ENCODE results near the gene TFAP2E. TPM values are rescaled to one million over a fixed set of nuclear protein-coding genes. Genes with fewer than 3 reads are reported as not detected.

TFAP2E gene
- total and polyA plus RNA-seq, 9 donors = 0.24 to 1.6 (median 1.1) TPM

- Histone ChIP-seq H3K4me1 (ENCODE audit: insufficient read depth) (no peaks in the 10 kb centered on the region), H3K36me3 (no peaks in the 10 kb centered on the region), H3K27ac (no peak overlapping the region), H3K4me3 (no peak overlapping the region), H3K27me3 (no peaks in the 10 kb centered on the region), H3K9me3 (no peaks in the 10 kb centered on the region)
- 97 to 98% (median 97%) methylated on average over 7 of the region's 7 CpGs for WGBS, 3 donors
- intact Hi-C loops (cut with DNase I) = no loop called here
- DNase-seq = no peak
- TF ChIP-seq EP300 (IDR thresholded peaks at IDR 0.05) = no peak
- TF ChIP-seq CTCF (IDR thresholded peaks at IDR 0.05) = no peak
- TF ChIP-seq POLR2A (IDR thresholded peaks at IDR 0.05) = no peak
Observed at GRCh38 chr1:35611655-35612054, 38.5 kb downstream of the TFAP2E start.

GRCh38 chr1:35615440-35615839, 42.3 kb downstream of the TFAP2E start:
- H3K4me3 ChIP-seq = no peak overlapping the region
- WGBS, 3 donors = 88 to 95% (median 92%) methylated on average over 8 of the region's 8 CpGs
- intact Hi-C loops (cut with DNase I) = no loop called here
- no peaks in the 10 kb centered on the region for H3K27me3 ChIP-seq
- H3K27ac ChIP-seq = no peak overlapping the region
- DNase-seq = no peak
- no peak for TF ChIP-seq CTCF (IDR thresholded peaks at IDR 0.05)
- no peak for TF ChIP-seq EP300 (IDR thresholded peaks at IDR 0.05)
- TF ChIP-seq POLR2A (IDR thresholded peaks at IDR 0.05) = no peak
- no peaks in the 10 kb centered on the region for H3K9me3 ChIP-seq
- no peaks in the 10 kb centered on the region for H3K4me1 ChIP-seq (ENCODE audit: insufficient read depth)
- H3K36me3 ChIP-seq = no peaks in the 10 kb centered on the region

GRCh38 chr1:35619237-35620121, 46.4 kb downstream of the TFAP2E start:
- Histone ChIP-seq H3K9me3 (no peaks in the 10 kb centered on the region), H3K27ac (no peak overlapping the region), H3K4me1 (ENCODE audit: insufficient read depth) (no peaks in the 10 kb centered on the region), H3K4me3 (no peak overlapping the region), H3K36me3 (no peaks in the 10 kb centered on the region), H3K27me3 (no peaks in the 10 kb centered on the region)
- TF ChIP-seq POLR2A (IDR thresholded peaks at IDR 0.05) (no peak), CTCF (IDR thresholded peaks at IDR 0.05) (no peak), EP300 (IDR thresholded peaks at IDR 0.05) (no peak)
- WGBS, 3 donors = 77 to 82% (median 78%) methylated on average over 6 of the region's 6 CpGs
- no peak for DNase-seq
- intact Hi-C loops (cut with DNase I) = no loop called here

- 78 to 87% (median 81%) methylated on average over 4 of the region's 4 CpGs for WGBS, 3 donors
- intact Hi-C loops (cut with DNase I) = no loop called here
- DNase-seq = no peak
- TF ChIP-seq EP300 (IDR thresholded peaks at IDR 0.05) (no peak), POLR2A (IDR thresholded peaks at IDR 0.05) (no peak), CTCF (IDR thresholded peaks at IDR 0.05) (no peak)
- Histone ChIP-seq H3K36me3 (no peaks in the 10 kb centered on the region), H3K27ac (no peak overlapping the region), H3K4me3 (no peak overlapping the region), H3K4me1 (ENCODE audit: insufficient read depth) (no peaks in the 10 kb centered on the region), H3K27me3 (no peaks in the 10 kb centered on the region), H3K9me3 (no peaks in the 10 kb centered on the region)
Observed at GRCh38 chr1:35622510-35623178, 49.5 kb downstream of the TFAP2E start.

All from ovary (tissue), 9 donors.